Fibroblast of skin of right biceps (primary cell): ENCODE measurements around the gene KPNA6.
"Not testable (repeated sequence)": the region's sequence is repeated elsewhere in the genome, so short reads cannot be mapped to it uniquely, and the experiment has no call there.

ENCODE experiments used
- DNase-seq: peaks from one replicate; pipeline ENCODE4 v3.0.0-alpha.2; 2013

Gene KPNA6

DNA sequence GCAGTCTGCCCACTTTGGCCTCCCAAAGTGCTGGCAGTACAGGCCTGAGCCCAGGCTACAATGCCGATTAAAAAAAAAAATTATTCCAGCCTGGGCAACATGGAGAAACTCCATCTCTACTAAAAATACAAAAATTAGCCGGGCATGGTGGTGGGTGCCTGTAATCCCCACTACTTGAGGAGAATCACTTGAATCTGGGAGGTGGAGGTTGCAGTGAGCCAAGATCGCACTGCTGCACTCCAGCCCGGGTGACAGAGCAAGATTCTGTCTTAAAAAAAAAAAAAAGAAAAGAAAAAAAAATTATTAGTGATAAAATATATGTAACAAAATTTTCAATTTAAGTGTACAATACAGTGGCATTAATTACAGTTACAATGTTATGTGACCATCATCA is 35.4 kb downstream of the KPNA6 start:
- not testable (repeated sequence) for DNase-seq

DNA sequence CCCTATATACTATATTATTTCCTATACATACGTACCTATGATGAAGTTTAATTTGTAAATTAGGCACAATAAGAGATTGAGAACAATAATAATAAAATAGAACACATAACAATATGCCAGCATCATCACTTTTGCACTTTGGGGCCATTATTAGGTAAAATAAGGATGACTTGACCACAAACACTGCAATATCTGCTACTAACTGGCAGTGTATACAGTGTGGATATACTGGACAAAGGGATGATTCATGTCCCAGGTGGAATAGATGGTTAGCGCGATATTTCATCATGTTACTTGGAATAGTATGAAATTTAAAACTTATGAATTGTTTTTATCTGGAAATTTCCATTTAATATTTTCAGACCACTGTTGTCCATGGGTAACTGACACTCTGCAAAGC is 36.2 kb downstream of the KPNA6 start:
- DNase-seq = peak; percentile 20

DNA sequence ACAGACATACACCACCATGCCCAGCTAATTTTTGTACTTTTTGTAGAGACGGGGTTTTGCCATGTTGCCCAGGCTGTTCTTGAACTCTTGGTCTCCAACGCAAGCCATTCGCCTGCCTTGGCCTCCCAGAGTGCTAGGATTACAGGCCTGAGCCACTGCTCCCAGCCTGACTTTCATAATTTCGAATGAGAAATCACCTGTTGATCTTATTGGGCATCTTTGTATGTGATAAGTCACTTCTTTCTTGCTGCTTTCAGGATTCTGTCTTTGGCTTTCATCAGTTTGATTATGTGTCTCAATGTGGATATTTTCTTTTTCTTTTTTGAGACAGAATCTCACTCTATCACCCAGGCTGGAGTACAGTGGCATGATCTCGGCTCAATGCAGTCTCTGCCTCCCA is 39.9 kb downstream of the KPNA6 start:
- DNase-seq = not testable (repeated sequence)

DNA sequence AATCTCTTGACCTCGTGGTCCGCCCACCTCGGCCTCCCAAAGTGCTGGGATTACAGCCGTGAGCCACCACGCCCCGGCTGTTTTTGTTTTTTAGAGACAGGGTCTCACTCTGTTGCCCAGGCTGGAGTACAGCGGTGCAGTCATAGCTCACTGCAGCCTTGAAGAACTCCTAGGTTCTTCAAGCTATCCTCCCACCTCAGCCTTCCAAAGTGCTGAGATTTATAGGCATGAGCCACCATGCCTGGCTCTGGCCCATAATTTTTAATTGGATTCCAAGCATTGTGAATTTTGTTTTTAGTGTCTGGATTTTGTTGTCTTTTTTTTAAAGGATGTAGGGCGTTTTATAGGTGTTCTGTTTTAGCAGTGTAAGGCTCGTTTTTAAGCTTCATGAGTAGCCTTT is 43.0 kb downstream of the KPNA6 start:
- peak; percentile 48 for DNase-seq

DNA sequence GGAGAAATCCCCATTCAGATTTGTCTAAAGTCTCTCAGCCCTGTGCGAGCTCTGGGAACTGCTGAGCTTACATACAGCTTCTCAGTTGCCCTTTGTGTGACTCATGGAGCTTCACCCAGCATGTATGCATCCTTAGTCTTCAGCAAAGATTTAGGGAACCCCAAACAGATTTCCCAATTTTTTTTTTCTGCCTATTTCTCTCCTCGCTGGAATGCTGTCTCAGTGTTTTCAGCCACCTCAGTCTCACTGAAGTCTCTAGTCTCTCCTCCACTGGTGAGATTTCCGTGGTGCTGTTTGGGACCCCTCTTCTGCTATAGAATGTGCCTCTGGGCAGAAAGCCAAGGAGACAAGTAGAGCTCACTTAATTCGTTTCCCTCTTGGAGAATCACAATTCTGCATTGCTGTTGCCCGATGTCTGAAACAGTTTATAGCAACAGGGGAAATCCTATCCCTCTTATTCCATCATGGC is 43.5 kb downstream of the KPNA6 start:
- DNase-seq = peak; percentile 82

DNA sequence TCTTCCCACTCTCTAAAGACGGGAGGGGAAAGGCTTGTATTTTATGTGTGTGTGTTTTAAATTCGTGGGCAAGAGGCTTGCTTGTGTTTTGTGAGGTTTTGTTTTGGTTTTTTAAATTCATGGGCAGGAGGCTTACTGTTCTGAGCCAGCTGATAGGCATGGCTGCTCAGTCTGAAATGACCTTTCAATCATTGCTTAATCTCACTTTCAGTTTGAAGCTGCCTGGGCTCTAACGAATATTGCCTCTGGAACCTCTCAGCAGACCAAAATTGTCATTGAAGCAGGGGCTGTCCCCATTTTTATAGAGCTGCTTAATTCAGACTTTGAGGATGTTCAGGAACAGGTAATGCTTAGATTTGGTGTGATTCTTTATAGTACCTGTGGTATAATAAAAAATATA is 51.3 kb downstream of the KPNA6 start:
- DNase-seq = no peak

DNA sequence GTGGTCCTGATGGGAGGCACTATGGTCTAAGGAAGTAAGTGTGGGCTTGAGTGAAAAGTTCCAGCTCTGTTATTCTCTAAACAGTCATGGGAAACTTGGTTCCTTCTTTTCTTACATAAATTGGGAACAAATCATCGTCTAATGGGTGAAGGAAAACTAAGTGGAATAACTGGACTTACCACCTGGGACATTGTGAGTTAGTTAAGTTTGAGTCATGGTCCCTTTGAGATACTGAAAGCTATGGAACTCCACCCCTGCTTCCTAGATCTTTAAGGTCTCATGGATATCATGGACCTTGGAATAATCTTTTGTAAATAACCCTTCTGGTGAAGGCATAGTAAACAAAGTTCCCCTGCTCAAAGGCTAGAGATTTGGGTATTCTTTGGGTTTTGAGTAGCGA is 55.5 kb downstream of the KPNA6 start:
- no peak for DNase-seq

DNA sequence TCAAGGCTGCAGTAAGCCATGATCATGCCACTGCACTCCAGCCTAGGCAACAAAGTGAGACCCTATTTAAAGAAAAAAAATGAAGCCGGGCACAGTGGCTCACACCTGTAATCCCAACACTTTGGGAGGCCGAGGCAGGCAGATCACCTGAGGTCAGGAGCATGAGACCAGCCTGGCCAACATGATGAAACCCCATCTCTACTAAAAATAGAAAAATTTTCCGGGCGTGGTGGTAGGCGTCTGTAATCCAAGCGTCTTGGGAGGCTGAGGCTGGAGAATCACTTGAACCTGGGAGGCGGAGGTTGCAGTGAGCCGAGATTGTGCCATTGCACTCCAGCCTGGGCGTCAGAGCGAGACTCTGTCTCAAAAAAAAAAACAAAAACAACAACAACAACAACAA is 57.8 kb downstream of the KPNA6 start:
- not testable (repeated sequence) for DNase-seq

DNA sequence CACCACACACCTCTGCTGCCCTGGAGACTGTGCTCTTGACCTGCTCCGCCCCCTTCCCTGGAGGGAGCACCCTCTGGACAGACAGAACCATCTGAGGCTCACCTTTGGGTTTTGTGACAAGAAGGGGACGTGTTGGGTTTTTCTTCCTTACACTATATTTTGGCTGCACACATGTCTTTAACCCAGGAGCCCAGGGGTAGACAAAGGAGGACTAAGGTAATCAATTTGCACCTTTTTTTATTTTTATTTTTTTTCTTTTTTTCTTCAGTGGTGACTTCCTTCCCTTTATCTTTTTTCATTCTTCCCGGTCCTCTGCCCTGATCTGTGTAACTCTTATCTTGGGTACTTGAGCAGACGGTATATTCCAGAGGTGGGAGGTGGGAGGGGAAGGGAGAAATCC is 63.1 kb downstream of the KPNA6 start:
- DNase-seq = no peak

DNA sequence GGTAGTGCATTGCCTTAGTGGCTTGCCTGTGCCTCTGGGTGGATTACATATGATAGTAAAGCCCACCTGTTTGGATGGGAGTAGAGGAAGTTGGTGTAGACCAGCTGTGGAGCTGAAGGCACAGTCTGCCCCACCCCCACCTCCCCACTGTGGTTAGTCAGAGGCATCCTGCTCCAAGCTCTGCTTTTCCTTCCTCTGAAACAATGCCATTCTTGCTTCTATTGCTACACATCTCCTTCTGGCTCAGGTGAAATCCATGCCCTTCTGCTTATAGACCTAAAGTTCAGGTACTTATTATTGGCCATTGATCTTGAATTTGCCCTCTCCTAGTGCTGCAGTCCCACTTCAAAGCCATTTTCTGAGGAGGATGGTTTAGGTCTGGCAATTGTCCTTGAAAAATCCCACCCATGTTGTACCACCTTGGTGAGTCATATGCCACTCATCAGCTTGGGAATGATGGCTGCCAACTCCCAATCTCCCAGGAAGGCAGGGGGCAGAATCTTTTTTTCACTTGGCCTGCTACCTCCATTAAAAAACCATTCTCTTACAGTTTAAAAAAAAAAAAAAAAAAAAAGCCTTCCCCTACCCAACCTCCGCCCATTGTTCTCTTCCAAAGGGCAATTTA is 64.9 kb downstream of the KPNA6 start:
- DNase-seq = peak; percentile 22

DNA sequence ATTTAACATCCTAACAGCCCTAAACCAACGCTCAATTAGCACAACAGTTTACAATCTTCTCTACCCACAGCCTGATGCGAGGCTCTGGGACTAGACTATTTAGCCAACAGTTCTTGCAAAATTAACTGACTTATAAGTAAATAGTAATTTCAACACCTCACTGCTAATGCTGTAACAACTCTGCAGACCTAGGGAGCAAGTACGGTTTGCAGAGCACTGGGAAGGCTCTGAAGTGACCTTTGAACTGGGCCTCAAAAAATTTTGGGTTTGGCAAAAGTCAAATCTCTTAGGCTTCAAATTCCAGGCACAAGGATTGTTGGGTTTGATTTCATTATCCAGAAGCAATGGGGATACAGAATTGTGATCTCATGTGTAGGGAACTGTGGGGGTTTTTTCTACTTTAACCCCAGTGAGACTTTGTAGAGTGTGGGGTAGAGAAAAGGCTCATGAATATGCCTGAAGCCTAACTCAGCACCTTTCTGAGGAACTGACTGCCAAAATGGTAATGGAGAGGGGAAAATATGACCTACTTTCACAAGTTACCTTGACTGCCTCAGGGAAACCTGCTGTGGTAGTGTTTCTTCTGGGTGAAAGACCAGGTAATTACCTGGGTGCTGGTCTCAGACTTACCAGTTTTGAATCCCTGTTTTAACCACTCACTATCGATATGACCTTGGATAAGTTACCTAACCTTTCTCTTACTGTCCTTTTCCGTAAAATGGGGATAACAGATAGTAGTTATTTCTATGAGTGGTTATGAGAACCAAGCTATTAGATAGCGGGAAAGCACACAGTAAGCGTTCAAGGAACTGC is 70.7 kb downstream of the KPNA6 start:
- no peak for DNase-seq

DNA sequence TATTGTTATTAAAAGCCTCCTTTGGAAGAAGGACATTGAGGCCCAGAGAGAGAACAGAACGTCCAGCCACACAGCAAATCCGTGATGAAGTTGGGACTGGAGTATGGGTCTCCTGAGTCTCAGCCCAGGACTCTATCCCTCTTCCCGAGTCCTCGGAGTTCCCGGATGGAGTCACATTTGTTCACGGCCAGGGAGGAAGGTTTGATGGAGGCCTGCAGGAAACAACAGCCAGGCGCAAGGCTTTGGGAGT is 71.3 kb downstream of the KPNA6 start:
- no peak for DNase-seq

DNA sequence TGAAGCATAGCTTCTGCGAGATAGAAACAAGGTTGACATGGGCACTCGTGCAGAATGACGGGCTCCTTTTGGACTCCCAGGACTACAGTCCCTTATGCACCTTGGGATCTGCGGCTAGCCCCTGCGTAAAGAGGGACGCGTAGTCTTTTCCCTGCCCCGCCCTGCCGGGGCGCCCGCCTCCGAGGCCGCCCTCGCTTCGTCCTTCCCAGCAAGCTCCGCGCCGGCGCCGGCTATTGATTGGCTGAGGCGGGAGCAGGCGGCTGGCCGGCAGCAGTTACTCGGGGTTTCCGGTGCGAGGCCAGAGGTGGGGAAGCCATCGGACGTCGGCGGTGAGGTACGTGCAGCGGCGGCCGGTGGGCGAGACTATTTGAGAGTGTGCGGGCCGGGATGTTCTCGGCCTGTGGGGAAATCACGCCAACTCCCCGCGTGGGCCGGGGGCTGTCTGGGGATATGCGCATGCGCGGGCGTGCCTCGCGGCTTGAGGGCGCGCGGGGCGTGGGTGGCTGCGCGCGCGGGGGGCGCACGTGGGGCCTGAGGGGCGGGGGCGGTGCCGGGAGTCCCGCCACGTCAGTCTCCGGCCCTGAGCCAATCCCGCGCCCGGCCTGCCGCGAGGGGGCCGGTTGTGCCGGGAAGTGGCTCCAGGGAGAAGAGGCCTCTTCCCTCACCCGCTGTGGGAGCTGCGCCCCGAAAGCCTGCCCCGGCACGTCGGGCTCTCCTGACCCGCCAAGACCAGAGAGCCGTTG is 71.8 kb downstream of the KPNA6 start, which contains the start of gene TXLNA:
TSS of gene TXLNA (plus strand) at position 233 of the 743 bp plus-strand sequence. CDS start 671 bp downstream, outside the sequence.
- peak; percentile 92 for DNase-seq

DNA sequence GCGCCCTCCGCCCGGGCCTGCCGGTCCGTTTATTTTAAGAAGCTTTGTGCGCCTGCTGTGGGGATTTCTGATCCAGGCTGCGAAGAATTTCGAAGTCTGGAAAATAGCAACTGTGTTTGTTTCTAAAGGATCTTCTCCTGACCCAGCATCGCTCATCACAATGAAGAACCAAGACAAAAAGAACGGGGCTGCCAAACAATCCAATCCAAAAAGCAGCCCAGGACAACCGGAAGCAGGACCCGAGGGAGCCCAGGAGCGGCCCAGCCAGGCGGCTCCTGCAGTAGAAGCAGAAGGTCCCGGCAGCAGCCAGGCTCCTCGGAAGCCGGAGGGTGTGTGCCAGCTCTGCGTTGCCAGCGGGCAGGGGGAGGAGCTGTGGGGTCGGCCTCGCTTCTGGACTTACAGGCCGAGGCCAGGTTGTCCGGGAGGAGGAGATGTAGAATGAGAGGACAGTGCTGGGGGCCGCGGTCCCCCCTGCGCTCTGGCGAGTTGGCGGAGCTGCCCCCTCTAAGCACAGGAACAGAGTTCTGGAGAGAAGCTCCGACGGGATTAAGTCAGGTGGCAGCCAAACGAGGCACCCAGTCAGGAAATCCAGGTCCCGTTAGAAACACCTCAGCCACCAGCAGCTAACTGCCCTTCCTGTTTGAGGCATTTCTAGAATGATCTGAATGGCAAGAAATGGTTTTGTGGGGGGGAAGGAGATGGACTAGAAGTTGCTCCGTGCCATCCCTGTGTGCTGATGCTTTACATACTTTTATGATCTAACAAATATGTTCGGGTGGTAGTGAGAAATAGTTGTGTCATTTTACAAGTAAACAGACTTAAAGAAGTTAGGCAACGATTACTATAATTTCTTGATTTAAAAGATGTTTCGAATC is 72.6 kb downstream of the KPNA6 start:
- peak; percentile 46 for DNase-seq

DNA sequence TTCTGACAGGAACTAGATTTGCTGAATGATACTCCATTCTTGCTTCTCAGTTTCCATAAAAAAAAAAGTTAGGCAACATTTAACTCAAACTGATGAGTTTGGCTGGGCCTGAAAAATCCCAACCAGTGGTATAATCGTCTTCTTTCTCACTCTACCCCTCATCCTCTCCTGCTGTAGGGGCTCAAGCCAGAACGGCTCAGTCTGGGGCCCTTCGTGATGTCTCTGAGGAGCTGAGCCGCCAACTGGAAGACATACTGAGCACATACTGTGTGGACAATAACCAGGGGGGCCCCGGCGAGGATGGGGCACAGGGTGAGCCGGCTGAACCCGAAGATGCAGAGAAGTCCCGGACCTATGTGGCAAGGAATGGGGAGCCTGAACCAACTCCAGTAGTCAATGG is 73.2 kb downstream of the KPNA6 start:
- DNase-seq = no peak

DNA sequence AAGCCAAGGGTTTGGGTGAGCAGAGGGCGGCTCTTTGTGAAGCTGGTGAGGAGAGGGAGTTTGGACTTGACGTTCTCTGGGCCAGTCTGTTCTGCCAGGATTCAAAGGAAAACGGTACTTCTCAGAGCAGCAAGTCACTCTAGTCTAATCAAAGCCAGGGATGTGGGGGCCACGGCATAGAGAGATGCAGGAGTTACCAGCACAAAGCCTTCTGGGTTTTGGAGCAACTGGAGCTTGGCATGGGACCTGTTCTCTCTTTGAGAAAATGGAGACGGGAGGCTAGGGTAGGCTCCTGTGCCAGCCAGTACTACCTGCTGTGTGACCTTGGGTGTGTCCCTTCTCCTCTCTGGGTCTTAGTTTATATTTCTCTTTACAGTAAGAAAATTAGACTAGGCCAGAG is 73.7 kb downstream of the KPNA6 start:
- DNase-seq = no peak

DNA sequence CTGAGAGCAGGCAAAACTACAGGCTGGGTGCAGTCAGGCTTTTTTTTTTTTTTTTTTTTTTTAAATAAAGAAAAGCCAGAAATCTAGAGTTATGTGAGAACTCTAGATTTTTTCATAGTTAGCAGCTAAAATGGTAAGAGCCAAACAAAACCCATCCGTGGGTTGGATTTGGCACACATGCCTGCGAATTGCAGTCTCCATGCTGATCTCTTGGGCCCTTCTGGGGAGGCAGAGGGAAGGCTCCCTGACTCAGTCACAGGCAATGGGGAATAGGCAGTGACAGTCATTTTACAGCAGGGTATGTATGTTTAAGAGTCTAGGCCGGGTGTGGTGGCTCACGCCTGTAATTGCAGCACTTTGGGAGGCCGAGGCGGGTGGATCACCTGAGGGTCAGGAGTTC is 74.2 kb downstream of the KPNA6 start:
- DNase-seq = no peak

DNA sequence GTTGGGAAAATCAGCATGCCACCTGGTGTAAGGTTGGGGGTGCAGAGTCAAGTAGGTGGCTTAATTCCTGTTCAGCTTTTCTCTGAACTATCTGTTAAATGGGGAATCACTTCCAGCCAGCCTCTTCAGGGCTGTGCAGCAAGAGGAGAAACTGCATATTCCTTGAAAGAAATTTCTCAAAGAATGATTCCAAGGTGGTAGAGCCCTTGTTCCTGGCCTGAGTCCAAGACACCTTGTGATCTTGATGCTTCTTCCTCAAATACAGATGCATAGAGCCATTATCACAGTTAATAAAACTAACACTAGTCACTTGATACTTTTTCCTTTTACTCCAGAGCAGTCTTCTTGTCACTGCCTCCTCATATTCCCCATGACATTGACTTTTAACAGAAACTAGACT is 76.8 kb downstream of the KPNA6 start:
- no peak for DNase-seq

DNA sequence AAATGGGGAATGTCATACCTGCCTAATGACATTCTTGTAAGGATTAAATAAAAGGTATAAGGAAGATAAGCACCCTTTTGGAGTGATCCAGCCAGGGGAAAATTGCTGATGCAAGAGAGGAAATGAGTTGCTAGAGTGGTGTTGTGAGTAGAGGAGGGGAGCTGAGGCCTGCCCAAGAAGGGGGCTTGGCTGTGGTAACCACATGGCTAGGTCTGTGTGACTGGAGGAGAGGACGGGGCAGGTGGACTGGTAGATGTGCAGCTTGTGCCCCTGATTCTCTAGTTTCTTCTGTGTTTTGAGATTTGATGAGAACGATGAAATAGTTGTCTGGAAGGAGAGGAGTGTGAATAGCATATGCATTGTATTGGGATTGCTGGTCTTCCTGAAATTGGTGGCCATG is 78.2 kb downstream of the KPNA6 start:
- peak; percentile 16 for DNase-seq

DNA sequence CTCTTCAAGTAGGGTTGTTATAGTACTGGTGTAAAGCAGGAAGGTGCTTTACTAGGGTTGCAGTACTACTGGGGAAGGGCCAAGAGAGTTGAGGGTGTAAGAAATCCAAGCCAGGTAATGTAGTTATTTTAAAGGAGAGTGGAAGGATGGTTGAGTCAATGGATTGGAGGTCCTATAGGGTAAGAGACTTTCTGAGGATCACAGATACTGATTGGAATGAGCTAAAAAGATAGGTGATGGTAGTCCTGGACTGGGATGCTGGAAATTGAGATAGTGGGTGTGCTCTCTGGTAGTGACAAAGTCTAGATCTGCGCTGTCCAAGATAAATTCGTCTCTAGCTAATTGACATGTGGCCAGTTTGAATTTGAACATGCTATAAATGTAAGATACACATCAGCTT is 78.6 kb downstream of the KPNA6 start:
- no peak for DNase-seq

DNA sequence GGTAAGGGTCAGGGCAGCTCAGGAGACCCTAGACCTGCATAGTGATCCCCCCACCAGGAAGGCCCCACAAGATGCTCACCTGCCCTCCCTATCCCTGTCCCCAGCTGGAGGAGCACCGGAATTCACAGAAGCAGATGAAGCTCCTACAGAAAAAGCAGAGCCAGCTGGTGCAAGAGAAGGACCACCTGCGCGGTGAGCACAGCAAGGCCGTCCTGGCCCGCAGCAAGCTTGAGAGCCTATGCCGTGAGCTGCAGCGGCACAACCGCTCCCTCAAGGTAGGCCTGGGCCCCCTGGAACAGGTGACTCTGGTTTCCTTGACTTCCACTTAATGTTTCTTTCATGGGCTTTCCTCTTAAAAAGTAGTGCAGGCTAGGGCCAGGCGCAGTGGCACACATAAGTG is 80.0 kb downstream of the KPNA6 start:
- DNase-seq = no peak

DNA sequence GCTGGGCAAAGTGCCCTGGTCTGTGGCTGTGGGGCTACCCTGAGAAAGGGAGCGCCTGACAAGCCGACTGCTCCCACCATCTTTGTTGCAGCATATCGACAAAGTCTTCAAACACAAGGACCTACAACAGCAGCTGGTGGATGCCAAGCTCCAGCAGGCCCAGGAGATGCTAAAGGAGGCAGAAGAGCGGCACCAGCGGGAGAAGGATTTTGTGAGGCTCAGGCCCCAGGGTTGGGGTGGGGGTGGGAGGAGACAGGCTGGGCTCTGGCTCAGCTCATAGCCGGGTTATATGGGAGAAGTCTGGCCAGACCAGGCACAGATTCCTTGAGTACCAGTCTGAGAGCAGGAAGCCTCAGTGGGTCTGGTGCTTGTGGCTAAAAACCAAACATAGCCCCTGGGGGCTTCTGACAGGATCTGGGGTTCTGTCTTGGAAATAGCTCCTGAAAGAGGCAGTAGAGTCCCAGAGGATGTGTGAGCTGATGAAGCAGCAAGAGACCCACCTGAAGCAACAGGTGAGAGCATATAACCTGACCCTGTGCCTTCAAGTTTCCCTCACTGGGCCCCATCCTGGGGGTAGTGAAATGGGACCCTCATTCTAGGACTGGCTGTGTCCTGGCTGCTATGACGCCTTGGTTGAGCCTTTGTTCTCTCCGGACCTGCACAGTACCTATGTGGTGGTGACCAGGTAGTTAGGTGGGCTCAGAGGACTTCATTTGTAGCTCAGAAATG is 84.5 kb downstream of the KPNA6 start:
- no peak for DNase-seq
